GM21737 (cell line): ENCODE measurements around the gene MAP7D1.

ENCODE experiments used
- ATAC-seq: cut with Tn5 transposase; IDR thresholded peaks from one replicate; pipeline ENCODE4 v1.9.1; 2021; ENCODE audit warnings: mild to moderate bottlenecking, moderate library complexity; ENCODE audit not compliant: unreplicated experiment

The MAP7D1 gene

DNA sequence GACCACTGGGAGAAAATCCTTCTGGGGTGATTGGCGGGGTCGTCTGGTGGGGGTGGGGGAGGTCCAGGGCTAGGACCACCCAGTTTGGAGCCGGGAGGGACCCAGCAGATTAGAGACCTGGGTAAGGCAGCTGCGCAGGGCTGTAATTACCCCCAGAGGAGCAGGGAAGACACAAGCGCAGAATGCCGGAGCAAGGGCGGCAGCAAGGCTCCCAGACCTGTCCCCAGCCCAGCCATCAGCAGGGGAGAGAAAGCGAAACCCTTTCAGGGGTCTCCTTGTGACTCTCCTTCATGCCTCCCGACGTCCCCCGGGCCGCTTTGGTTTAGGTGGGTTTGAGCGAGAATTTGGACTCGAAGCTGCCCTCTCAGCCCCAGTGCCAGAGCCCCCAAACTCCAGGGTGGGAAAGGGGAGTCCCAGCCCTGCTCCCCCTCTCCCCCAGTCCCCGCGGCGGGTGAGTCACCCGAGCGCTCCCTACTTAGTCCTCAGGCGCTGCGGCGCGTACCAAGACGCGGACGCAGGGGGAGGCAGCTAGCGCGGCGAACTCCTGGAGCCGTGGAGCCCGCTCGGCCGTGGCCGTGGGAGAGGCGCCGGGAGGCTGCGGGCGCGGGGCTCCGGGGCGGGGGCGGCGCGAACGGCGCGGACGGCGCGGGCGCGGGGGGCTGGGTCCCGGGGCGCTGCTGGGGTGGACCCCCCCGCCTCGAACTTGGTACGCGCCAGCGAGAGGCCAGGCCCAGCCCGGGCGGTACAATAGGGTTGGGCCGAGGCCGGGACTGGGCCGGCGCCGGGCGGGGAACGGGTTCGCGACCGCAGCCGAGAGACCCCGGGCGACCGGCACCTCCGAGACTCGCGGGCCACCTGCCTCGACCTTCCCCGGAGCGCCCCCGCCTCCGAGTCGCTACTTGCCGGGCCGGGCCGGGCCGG, at the start of gene MAP7D1:
TSS of gene MAP7D1 (plus strand) at position 753 of the 921 bp plus-strand sequence. CDS start 258 bp downstream, outside the sequence.
- peak; percentile 50 for ATAC-seq

DNA sequence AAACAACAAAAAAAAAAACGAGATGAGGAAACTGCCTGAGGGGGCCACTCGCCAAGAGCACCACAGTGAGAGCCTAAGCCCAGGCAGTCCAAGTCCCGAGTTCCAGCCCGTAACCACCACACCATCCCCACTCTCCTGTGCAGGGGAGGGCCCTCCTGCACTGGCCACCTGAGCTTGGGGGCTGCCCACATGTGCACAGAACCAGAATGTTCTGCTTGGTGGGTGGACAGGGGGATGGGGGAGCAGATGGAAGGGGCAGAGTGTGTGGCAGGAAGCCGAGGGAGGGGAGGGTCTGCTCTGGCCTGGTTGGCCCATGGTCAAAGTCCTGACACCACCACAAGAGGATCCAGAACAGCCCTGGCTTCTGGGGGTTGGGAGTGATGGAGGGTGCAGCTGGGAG, 49.7 kb upstream of the MAP7D1 start:
- no peak for ATAC-seq

DNA sequence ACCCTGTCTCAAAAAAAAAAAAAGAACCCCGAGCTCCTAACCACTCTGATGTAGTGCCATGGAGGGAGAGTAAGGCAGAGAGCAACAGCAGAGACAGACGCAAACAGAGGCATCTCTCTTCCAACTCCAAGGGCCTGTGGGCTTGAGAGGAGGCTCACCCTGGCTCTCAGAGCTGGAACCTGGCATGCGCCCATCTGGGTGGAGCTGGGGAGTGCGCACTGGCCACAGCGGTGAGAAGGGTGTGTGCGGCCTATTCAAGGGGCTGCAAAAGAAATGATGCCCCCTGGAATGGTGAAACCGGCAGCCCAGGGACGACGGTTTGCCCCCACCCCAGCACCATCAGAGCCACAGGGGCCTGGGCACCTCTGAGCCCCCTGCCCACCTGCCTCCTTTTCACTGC, 48.6 kb upstream of the MAP7D1 start:
- no peak for ATAC-seq

DNA sequence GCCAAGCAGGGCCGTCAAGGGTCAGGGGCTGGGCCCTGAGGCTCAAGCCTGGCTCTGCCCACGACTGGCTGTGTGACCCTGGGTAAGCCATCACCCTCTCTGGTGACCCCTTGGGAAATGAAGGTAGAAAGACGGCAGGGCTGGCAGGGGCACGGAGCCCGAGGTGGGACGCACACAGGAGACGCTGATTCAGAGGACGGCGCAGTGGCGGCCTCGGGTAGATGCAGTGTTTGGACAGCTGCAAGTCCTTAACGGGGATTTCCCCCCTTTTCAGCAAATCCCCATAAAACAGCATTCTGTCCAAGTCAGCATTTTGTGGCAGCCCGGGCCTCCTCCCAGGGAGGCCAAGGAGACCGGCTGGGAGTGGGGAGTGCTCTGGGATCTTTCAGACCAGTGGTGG, 47.6 kb upstream of the MAP7D1 start:
- ATAC-seq, result no peak

DNA sequence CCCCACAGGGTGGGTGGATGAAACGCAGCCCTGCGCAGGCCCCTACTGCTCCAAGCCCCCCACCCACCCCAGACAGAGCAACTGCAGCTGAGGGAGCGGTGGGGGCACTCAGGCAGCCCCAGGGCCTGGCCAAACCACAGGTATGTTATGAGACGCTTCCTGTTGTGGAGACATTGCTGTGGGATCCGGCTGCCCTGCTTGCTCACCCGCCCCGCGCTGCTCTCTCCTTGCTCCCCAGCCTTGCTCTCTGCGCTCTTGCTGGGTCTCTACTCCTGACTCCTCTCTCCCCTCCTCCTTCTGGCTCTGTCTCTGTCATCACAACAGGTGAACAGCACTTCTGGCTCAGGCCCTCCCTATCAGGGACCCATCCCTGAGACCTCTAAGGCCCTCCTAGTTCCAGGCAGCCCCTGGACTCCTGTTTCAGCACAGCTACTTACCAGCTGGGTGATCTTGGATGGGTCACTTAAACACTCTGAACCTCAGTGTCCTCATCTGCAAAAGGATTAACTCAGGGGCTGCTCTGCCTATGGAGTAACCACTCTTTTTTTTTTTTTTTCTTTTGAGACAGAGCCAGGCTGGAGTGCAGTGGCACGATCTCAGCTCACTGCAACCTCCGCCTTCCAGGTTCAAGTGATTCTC, 46.8 kb upstream of the MAP7D1 start:
- no peak for ATAC-seq

DNA sequence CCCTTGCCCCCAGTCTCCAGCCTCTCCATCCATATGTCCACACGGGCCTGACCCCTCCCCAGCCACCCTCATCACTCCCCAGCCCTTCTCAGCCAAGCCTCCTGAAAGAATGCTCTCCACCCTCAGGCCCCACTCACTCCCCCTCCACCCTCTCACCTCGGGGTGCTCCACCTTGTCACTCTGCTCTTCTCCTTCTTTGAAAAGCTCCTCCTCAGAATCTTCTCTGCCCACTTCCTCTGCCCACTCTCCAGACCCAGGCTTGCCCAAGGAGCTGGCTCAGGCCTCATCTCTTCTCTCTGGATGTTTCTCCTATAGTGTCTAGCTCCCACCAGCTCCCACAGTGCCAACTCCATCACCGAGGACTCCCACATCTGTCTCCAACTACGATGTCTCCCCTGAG, 44.8 kb upstream of the MAP7D1 start:
- no peak for ATAC-seq

DNA sequence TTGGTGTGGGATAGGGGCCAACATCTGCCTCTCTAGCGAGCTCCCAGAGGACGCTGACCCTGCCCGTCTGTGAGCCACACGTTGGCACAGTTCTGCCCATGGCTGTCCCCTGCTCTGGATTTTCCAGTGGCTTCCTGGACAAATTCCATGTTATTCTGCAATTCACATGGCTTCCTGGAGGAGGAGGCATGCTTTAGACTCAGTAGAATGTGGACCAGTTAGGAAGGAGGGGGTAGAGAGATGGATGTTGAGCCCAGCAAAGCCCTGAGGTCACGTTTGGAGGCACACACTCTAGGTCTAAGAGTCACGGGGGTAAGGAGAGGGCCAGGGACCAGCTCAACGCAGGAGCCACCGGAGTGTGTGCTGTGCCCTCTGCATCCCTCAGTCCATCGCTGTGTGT, 43.1 kb upstream of the MAP7D1 start:
- ATAC-seq, result no peak

DNA sequence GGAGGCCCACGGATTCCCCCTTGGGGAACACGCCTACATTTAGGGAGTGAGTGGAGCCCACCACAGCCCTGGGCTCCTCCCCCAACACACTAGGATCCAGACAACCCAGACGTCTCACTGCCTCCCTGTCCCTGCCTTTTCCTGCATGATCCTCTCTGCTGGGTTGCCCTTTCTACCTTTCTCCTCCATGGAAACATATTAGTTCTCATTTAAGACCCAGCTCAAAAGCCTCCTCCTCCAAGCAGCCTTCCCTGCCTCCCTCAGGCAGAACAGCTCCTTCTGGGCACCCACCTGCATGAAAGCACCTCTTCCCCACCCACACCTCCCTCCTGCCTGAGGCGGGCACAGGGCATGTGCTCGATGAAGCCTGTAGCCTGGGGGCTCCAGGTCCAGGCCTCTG, 41.6 kb upstream of the MAP7D1 start:
- no peak for ATAC-seq

DNA sequence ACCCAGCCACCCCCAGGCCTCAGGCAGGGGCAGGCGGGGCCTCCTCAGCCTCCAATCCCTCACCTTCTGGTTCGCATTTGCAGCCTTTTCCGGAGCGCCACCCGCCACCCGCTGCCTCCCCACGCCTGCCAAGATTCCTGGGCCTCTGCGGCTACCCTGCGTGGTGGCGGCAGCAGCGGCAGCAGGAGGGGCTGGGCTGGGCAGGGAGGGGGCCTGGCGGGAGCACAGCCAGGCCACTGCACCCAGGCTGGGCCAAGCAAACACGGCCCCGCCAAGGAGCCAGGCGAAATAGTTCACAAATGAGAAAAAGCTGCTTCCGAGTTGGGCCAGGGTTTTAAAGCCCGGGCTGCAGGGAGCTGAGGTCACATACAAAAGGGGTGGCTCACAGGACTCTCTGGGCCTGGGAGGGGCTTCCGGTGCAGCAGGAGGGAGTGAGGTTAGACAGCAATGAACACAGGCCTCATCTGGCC, 40.7 kb upstream of the MAP7D1 start:
- ATAC-seq, result no peak

DNA sequence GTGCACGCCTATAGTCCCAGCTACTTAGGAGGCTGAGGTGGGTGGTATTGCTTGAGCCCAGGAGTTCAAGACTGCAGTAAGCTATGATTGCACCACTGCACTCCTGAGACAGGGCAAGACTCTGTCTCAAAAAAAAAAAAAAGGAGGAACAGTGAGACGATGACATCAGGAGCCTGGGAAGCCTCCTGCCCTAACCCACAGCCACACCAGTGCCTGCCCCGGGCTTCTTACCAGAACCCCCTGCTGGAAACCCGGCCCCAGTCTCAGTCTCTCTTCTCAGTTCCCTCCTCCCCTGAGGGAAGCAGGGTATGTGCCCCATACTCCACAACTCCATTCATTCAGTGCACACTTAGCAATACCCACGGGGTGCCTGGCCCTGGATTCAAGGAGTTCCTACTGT, 40.0 kb upstream of the MAP7D1 start:
- ATAC-seq, result no peak

DNA sequence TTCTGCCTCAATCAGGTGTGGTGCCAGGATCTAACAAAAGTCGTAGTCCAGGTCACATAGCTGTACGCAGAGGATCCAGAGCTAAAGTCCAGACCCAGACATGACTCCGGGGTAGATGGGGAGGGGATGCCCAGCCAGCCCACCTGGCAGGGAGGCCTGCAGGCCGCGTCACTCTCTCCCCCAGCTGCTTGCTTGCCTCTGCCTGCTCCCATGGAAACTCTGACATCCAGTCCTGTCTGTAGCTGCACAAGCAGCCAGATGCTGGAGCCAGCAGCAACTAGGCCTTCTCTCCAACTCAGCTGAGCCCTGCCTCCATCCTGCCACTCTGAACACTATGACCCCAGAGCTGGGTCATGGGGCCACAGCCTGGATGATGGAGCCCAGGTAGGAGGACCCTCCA, 39.1 kb upstream of the MAP7D1 start:
- no peak for ATAC-seq

DNA sequence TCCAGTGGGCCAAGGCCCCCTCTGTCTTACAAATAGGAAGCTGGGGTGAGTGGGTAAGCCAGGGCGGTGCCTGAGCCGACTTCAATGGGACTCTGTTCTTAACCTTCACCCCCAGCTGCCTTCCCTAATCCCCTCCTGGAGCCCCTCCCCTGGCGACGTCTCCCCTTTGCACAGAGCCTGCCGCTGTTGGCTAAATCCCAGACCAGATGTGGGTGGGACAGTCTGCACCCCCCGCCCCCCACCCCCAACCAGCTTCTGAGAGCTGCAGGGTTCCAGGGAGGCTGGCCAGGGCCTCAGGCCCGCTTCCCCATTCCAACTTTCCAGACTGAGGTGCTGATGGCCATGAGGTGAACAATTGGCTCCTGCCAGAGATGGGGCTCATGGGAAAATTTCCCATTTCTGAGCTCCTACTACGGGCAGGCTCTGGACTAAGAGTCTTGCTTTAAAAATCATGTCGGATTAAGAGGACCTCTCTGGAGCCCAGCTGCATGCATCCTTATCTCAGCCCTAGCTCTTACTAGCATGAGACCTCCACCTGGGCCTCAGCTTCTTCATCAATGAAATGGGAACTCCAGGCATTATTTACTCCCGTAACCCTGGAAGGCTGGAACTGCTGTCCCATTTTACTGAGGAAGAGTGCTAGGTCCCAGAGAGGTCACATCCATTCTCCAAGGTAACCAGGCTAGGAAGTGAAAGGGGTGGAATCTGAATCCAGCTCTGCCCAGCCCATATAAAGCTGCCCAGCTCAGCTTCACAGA, 37.3 kb upstream of the MAP7D1 start:
- no peak for ATAC-seq

DNA sequence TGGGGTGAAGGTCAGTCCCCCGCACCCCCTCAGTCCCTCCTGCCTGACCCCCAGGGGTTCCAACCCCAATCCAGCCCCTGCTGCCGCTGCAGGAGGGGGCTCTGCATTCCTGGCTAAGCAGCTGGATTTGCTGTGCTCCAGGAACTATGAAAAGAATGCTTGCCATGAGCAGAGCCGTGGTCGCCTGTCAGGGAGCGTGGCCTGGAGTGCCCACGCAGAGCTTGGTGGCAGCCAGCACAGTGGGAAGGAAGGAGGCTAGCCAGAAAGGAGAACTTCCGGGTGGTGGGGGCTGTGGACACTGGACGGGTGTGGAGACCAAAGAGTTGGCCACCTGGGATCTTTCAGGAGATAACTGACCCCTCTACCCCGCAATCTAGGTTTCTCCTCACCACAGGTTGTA, 36.5 kb upstream of the MAP7D1 start:
- ATAC-seq, result no peak

DNA sequence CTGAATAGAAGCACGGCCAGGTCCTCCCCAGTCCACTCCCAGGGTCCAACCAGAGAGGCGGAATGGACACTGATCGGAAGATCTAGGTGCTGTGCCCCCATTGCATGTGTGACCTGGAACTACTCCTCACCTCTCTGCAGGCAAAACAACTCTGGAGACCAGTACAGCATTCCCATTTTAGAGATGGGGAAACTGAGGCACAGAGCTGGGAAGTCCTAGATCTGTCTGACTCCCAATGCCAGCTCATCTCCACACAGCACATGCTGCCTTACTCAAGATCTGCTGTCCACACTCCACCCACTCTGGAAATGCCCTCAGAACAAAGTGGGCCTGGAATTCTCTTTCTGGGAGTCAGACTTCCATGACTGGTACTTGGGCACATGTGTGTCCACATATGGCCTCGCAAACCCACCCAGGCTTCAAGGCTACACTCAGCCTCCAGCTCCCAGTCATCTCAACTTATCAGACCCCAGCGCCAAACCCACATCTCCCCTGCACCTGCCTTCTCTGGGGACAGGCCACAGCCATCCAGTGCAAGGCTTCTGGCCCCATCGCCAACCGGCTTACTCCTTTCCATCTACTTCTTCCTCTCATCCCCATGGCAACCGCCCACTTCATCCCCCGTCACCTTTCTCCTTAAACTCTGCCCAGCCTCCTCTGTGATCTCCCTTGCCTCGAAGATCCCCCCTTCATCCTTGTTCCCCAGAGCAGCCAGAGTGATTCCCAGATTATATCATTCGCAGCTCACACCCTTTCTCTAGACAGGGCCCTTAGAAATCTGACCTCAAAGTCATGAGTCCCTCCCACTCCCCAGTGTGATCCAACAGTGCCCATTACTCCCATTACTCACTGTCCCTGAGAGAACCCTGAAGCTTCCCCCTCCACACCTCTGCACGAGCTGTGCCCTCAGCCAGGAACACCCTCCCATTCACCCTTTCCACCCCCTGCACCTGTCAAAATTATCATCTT, 33.6 kb upstream of the MAP7D1 start:
- no peak for ATAC-seq

DNA sequence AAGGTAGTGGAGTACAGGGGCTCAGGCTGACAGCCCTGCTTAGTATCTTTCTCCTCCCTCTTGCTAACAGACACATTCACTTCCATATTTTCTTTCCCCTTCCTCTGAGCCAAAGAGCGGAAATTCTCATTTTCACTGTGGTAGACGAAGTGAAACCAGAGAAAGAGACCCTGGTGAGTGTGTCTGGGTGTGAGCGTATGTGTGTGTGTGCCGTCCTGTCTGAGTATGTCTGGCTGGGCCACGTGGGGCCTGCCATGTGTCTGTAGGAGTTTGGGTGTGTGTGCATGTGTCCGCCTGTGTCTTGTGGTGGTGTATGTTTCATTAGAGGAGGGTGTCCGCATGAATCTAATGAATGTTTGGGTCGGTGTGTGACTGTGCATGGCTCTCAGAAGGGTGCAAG, 32.6 kb upstream of the MAP7D1 start:
- ATAC-seq, result no peak

DNA sequence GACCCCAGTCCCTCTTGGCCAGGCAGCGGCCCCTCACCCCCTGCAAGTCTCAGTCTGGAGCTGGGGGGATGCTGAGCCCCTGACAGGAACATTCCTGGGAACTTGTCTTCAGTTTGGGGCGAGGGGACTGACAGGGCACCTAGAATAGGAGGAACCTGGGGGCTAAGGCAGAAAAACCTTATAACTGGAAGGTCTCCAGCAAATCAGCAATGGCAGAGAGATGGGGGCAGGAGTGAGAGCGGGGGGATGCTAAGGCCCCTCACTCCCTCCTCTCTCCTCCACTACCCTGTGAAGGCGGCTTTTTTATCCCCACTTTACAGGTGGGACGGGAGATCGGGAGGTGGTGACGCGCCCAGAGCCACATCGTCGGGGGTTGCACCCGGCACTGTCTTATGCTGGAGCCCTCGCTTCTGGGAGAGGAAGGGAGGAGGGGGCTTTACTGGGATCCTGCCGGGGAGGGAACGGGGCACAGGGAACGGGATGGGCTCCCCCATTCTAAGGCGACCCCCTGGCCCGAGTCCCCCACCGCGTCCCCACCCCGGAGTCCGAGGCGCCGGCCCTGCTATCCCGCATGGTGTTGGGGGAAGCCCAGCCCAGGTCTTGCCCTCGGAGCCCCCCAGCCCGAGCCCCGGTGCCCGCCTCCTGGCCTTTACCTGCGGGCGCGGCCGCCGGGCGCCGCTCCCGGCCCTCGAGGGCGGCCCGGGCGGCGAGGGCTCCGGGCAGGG, 31.4 kb upstream of the MAP7D1 start:
- ATAC-seq, result no peak

DNA sequence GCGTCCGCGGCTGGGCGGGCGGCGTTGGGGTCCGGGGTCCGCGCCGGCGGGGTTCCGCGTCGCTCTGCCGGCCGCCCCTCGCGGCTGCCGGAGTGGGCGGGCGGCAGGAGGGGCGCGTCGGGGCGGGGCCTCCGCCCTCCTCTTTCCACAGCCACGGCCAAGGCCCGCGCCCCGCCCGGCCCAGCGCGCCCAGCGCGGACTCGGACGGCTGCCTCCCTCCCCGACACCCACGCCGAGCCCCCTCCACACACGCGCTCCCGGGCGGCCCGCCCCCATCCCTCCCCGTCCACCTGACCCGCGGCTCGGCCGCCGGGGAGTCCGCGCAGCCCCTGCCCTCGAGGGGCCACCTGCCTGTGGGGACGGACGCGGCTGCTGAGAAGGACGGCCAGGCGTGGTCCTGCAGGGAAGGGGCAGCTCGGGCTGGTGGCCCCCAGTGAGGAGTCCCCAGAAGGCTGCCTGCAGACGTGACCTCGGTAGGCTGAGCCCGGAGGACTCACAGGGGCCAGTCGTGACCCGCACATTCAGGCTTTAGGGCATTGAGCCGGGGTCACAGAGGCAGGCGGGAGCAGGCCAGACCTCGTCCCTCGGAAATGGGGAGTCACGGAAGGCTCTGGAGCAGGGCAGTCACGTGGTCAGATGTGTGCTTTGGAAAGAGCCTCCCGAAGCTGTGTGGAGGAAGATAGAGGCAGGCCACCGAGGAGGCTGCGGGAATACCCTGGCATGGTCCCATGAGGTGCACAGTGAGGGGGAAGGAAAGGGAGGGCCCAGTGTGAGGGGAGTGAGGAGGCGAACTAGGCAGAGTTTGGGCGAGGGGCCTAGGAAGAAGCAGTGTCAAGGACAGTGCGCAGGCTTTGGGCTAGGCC, 30.6 kb upstream of the MAP7D1 start, which contains the start of gene COL8A2:
TSS of gene COL8A2 (minus strand) at position 94 of the 863 bp plus-strand sequence. CDS start 24,980 bp downstream, outside the sequence.
- no peak for ATAC-seq

DNA sequence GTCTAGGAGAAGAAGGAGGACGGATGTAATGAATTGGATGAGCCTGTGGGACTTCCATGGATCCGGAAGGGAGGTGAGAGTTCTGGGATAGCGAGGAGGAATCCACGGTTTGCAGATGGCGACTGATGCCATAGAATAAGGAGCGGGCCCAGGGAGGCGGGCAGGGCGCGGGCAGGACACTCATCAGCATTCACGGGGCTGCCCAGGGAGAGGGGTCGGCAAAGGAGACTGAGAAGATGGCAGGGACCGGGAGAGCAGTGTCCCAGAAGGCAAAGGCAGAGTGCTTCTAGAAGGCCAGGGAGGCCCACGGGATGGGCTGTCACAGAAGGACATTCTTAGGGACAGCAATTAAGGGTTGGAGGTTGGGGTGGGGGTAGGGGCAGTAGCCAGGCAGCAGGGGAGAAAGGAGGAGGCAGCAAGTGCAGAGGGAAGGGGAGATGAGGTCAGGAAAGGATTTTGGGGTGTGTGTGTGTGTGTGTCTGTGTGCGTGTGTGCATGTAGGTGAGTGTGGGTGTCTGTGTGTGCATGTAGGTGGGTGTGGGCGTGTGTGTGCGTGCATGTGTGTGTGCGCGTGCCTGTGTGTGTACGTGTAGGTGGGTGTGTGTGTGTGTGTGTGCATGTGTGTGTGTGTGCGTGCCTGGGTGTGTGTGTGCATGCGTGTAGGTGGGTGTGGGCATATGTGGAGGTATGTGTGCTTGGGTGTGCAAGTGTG, 29.8 kb upstream of the MAP7D1 start:
- ATAC-seq, result no peak
